ENCODE data around the gene RAF1.
"Not testable (repeated sequence)": the region's sequence is repeated elsewhere in the genome, so short reads cannot be mapped to it uniquely, and the experiment has no call there.

Gene RAF1

GRCh38 chr3:12643010-12643380 is 20.9 kb downstream of the RAF1 start:
- DNase-seq (ENCODE audit: low read depth in 2 of 2): no peak

DNA sequence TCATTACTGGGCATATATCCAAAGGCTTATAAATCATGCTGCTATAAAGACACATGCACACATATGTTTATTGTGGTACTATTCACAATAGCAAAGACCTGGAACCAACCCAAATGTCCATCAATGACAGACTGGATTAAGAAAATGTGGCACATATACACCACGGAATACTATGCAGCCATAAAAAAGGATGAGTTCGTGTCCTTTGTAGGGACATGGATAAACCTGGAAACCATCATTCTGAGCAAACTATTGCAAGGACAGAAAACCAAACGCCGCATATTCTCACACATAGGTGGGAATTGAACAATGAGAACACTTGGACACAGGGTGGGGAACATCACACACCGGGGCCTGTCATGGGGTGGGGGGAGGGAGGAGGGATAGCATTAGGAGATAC is 23.1 kb downstream of the RAF1 start:
- not testable (repeated sequence) for DNase-seq (ENCODE audit: low read depth in 2 of 2)

GRCh38 chr3:12638105-12638504 is 25.8 kb downstream of the RAF1 start:
- no peak for DNase-seq (ENCODE audit: low read depth in 2 of 2)

GRCh38 chr3:12633108-12633507 is 30.8 kb downstream of the RAF1 start:
- DNase-seq (ENCODE audit: low read depth in 2 of 2): no peak

DNA sequence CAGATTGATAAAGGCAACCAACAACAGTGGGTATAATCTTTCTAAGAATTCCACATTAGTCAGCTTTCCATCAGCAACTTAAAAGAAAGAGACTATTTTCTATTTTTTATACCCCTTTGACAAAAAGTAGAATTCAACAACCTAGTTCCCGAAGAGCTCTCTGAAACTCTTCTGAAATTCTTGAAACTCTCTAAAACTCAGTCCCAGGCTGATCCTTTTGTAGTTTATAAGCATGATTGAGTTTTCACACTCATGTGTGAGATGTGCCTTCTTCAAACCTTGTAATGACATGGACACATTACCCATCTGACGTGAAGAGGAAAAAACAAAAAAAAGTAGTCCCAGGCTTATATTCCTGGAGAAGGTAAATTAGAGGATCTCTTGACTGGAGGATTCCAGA is 31.4 kb downstream of the RAF1 start:
- no peak for DNase-seq (ENCODE audit: low read depth in 2 of 2)

DNA sequence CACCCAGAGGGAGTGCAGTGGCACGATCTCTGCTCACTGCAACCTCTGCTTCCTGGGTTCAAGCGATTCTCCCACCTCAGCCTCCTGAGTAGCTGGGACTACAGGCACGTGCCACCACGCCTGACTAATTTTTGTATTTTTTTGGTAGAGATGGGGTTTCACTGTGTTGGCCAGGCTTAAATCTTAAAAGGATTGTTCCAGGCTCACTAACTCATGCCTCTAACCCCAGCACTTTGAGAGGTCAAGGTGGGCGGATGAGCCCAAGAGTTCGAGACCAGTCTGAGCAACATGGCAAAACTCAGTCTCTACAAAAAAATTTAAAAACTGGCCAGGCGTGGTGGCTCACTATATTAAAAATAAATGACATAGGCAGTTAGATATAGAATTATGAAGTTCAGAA is 33.1 kb downstream of the RAF1 start:
- DNase-seq (ENCODE audit: low read depth in 2 of 2): not testable (repeated sequence)

DNA sequence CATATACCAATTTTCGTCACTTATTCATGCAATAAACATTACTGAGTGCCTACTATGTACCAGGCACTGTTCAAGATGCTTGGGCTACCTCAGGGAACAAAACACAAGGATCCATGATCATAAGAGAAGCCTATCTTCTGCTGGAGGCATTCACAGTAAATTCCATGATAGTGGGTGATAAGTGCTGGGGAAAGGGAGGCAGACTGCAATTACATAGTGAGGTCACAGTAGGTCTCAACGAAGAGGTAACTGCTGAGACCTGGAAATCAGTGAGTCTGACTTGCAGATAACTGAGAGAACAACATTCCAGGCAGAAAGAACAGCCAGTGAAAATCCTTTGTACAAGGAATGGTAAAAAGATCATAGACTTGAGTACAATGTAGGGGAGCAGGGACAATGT is 33.6 kb downstream of the RAF1 start:
- DNase-seq (ENCODE audit: low read depth in 2 of 2): no peak

DNA sequence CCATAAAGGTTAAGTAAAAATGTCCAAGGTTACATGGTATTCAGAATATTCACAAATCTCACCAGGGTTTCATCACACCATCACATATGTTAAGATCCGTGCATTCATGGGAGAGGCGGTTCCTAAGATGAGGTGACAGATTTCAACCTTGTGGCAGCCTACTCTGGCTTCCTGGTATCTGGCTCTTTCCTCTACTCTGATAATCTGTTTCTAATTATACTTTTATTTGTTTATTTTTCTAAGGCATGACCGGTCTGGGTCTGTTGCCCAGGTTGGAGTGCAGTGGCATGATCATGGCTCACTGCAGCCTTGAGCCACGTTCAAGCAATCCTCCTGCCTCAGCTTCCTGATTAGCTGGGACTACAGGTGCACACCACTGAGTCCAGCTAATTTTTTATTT is 34.4 kb downstream of the RAF1 start:
- no peak for DNase-seq (ENCODE audit: low read depth in 2 of 2)

DNA sequence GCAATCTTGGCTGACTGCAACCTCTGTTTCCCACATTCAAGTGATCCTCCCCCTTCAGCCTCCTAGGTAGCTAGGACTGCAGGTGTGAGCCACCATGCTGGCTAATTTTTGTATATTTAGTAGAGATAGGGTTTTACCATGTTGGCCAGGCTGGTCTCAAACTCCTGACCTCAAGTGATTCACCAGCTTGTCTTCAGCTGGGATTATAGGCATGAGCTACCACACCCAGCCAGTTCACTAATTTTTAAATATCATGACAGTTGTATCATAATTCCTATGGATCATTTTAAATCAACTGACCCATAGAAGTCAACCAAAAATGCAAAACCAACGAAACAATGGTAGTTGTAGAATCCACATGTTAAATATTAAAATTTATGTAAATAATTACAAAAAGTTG is 35.1 kb downstream of the RAF1 start:
- DNase-seq (ENCODE audit: low read depth in 2 of 2): no peak

DNA sequence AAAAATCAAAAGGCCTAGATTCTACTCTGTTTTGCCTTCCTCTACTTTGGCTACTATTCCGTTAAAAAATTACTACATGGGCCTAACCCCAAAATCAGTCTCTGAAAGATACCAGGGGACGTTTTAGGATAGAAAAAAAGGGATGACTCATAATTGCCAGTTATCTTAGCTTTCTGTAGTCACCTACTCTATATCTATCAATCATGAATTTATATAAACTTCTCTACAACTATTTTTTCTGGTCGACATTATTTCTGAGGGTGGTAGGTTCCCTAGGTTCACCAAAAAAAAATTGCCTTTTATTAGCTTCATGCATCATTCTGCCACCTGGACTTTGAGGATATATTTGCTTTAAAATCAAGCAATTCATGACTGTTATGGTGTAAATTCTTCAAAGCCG is 36.5 kb downstream of the RAF1 start:
- no peak for DNase-seq (ENCODE audit: low read depth in 2 of 2)

GRCh38 chr3:12624964-12625363 is 39.0 kb downstream of the RAF1 start:
- DNase-seq (ENCODE audit: low read depth in 2 of 2): not testable (repeated sequence)

DNA sequence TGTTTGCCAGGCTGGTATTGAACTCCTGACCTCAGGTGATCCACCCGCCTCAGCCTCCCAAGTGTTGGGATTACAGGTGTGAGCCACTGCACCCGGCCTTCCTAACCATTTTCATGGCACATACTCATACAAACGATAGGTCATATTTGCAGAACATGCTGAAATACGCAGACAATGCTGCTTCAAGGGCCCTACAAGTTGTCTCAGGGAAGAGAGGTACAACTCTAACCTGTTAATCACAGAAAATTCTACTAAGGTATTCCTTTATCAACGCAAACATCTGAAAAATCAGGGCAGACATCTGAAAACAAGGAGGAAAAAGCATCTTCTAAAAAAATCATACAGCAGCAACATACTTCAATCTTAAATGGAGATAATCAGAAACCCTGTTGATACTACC is 39.9 kb downstream of the RAF1 start:
- DNase-seq (ENCODE audit: low read depth in 2 of 2): no peak

- DNase-seq (ENCODE audit: low read depth in 2 of 2): no peak
These were observed 41.6 kb downstream of the RAF1 start for GRCh38 chr3:12622335-12622734.

- DNase-seq (ENCODE audit: low read depth in 2 of 2): no peak
These were observed 43.2 kb downstream of the RAF1 start for GRCh38 chr3:12620729-12621128.

DNA sequence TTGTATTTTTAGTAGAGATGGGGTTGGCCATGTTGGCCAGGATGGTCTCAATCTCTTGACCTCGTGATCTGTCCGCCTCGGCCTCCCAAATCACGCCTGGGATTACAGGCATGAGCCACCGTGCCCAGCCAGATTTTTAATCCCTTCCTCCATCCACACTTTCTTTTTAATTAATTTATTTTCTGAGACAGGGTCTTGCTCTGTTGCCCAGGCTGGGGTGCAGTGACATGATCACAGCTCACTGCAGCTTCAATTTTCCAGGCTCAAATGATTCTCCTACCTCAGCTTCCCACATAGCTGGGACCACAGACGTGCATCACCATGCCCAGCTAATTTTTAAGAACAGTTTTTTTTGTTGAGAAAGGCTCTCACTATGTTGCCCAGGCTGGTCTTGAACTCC is 43.6 kb downstream of the RAF1 start:
- no peak for DNase-seq (ENCODE audit: low read depth in 2 of 2)

DNA sequence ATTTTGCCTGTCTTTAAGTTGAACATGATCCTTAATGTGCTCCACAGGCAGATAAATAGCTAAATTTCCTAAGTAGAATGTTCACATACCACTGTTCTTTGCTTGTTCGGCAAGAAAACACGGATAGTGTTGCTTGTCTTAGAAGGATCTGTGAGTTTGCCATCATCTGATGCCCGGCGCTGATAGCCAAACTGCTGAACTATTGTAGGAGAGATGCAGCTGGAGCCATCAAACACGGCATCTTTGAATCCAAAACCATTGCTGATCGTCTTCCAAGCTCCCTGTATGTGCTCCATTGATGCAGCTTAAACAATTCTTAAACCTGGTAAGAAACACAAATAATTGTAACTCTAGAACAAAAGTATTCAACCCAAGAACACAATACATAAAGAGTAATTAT is 45.5 kb downstream of the RAF1 start:
- no peak for DNase-seq (ENCODE audit: low read depth in 2 of 2)

DNA sequence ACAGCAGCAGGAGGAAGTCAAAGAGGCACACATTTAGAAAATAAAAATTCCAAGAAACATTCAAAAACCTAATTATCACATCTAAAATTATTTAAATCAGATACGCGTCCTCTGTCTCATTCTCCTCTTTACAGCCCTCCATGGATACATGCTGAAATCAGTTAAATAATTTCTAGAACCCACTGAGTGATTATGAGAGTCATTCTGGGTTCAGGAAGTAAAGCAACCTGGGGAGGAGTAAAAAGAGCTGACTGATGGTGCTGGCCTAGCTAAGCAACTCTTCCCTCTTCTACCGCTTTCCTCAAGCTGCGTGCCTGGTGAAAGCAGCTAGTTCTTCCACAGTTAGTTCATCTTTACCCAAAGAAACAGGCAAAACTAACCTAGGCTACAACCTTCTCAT is 48.7 kb downstream of the RAF1 start:
- no peak for DNase-seq (ENCODE audit: low read depth in 2 of 2)

GRCh38 chr3:12613250-12613649 is 50.7 kb downstream of the RAF1 start:
- no peak for DNase-seq (ENCODE audit: low read depth in 2 of 2)

- DNase-seq (ENCODE audit: low read depth in 2 of 2): no peak
These were observed 51.2 kb downstream of the RAF1 start for GRCh38 chr3:12612514-12613226.

- no peak for DNase-seq (ENCODE audit: low read depth in 2 of 2)
These were observed 52.8 kb downstream of the RAF1 start for GRCh38 chr3:12611117-12611516.

DNA sequence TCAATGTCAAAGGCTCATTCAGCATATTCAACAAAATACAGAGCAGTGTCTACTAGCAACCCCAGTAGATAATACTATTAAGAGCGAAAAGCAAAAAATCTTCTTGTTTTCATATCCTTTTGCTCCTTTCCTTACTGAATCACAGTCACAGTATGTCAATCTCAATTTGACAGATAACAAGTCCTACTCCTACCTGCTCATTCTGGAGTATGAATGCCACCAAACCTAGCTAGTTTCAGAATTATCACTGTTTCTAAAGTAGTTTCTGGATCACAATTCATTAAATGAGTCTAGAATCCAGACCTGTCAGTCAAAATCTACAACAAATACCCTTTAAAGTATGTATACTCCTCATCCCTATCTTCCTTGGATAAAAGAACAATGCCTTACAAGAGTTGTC is 55.5 kb downstream of the RAF1 start:
- DNase-seq (ENCODE audit: low read depth in 2 of 2): no peak

GRCh38 chr3:12603969-12604368 is 59.9 kb downstream of the RAF1 start:
- no peak for DNase-seq (ENCODE audit: low read depth in 2 of 2)

- DNase-seq (ENCODE audit: low read depth in 2 of 2): no peak
These were observed 62.8 kb downstream of the RAF1 start for GRCh38 chr3:12601072-12601471.

GRCh38 chr3:12598890-12599289 is 65.0 kb downstream of the RAF1 start:
- DNase-seq (ENCODE audit: low read depth in 2 of 2): no peak

Measured in stimulated activated CD8-positive, alpha-beta memory T cell treated with anti-CD3 and anti-CD28 coated beads, Interleukin-2, amount 100 ng/mL, for 48 hours (primary cell).